ENCODE measurements around the gene CDH12.
A peak's percentile ranks its signal among the peaks of the same experiment; 100 is the strongest.

The CDH12 gene

GRCh38 chr5:21807953-21808352, 1045.2 kb downstream of the CDH12 start:
- DNase-seq = peak in 1 of 3 experiments; percentile 29

DNA sequence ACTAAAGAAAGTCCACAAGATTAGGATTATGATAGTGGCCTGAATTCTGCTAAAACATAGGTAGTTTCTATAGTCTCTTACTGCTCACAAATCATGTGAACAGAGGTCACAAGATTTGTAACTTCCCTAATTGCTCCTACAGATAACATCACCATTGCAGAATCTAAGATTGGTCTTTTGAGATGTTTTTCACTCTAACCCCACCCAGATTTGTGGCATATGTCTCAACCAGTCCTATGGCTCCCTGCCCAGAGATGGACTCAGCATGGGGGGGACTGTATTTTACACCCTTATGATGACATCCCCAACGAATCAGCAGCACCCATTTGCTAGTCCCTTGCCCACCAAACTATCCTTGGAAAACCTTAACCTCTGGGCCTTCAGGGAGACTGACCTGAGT, 1046.2 kb downstream of the CDH12 start:
- DNase-seq = no peak

GRCh38 chr5:21806271-21806670, 1046.9 kb downstream of the CDH12 start:
- no peak for DNase-seq

DNA sequence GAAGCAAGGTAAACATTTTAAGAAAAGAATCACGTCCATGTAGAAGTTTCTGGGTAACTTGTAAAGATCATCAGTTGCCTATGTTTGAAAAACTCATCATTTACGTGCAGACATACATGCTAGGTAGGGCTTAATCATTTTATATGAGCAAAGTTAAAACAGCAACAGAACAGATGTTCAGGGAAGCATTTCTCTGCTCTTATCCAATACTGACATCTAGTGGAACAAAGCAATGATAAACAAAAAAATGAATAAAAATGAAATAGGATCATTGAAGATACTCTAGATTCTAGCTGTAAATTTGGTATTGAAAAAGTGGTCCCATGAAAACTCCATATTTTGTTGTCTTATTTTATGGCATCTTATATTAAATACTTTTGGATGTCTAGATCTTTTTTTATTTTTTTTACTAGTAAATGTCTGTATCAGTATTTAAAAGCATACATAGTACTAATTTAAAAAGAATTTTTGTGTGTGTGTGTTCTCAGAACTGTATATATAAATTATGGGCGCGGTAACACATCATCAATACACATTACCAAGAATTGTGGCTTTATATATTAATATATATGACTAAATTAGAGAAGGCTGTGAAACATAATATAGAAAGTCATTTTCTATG, 1050.2 kb downstream of the CDH12 start:
- peak in 2 of 3 experiments; percentile 20 to 75 for DNase-seq

DNA sequence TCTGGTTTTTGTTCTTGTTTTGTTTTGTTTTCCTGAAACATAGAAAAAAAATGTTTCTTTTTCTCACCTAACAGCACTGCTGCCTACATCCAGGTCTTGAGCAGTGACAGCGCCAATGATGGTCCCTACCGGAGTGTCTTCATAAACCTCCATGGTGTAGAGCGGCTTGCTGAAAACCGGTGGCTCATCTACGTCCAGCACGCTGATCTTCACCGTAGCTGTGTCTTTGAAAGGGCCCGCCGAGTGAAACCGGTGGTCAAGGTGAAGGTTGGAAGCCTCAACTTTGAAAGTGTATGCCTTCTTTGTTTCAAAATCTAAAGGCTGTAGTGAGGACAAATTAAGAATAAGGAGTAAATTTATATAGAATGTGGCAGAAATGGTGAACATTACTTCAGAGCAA, 1051.0 kb downstream of the CDH12 start:
- DNase-seq = no peak

DNA sequence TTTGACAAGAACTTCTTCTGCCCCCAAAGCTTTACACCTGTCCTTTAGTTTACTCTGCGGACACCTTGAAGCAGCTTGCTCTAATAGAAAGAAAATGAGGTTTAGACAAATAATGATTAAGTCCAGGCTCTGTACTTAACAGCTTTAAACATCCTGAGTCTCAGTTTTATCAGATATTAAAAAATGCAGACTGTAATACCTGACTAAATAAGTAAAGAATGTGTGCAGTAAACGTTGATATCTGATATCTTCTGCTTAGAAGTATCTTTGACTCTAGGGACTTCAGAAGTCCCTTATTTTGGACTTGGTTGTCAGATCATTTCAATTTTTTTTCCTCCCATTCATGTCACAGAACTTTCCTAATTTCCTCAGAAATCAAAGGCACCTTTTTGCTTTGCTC, 1060.4 kb downstream of the CDH12 start:
- no peak for DNase-seq

GRCh38 chr5:21791304-21791703, 1061.8 kb downstream of the CDH12 start:
- no peak for DNase-seq

DNA sequence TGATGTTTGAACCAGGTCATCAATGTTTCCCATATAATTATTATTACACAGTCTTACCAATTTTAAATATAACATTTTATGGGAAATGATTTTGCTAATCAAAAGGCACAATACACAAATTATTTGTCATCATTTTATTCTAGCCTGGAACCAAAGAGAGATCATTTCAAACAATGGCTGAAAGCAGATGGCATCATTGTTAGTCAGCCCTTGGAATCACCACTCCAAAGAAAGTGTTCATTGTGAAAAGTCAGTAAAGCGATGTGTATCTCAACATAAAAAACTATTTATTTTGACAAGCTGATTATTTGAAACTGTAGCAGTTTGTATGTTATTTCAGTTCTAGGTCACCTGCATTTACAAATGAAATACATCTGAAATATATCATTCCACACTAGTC, 1068.7 kb downstream of the CDH12 start:
- DNase-seq = no peak

- DNase-seq = peak in 1 of 3 experiments; percentile 15
Observed at GRCh38 chr5:21783074-21783679, 1070.0 kb downstream of the CDH12 start.

DNA sequence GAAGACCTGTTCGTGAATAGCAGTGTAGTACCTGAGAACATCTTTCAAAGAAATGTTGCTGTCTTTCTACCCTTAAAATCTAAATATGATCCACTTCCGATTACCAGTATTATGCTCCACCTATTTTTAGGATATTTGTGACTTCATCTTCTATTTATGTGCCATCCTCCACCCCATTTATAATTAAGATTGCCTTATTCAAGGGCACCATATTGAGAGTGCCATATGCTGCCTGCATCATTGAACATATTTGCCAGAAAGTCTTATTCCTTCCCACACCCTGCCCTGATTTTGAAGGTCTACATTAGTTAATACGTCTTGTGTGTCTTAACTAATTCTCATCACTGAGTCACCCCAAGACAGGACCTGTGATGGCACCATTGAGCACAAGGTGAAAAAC, 1076.7 kb downstream of the CDH12 start:
- DNase-seq = no peak

DNA sequence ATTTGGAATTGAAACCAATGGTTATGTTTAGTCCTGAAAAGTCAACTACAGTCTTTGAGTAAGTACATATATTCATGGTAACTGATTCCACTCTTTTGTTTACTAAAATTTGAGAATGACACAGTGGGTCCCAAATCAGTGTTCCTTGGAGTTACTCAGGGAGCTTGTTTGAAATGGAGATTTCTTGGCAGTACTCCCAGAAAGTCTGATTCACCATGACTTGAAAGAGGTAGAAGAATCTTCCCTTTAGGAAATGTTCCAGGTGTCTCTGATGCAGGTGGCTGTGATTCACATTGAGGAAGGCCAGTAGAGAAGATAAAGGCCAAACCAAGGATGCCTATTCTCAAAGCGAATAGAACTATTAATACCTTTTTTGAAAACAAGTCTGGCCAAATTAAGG, 1078.3 kb downstream of the CDH12 start:
- DNase-seq = no peak

DNA sequence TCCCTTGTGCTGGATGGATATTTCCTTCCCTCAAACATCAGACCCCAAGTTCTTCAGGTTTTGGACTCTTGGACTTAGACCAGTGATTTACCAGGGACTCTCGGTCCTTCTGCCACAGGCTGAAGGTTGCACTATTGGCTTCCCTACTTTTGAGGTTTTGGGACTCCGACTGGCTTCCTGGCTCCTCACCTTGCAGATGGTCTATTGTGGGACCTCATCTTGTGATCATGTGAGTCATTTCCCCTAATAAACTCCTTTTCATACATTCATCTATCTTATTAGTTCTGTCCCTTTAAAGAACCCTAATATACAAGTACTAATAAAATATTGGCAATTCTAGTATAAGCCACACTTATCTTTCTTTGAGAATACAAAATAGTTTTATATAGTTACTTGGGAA, 1078.9 kb downstream of the CDH12 start:
- no peak for DNase-seq

GRCh38 chr5:21773456-21773855, 1079.7 kb downstream of the CDH12 start:
- no peak for DNase-seq

GRCh38 chr5:21765406-21765805, 1087.7 kb downstream of the CDH12 start:
- no peak for DNase-seq

- DNase-seq = no peak
Observed at GRCh38 chr5:21739096-21739495, 1114.0 kb downstream of the CDH12 start.

DNA sequence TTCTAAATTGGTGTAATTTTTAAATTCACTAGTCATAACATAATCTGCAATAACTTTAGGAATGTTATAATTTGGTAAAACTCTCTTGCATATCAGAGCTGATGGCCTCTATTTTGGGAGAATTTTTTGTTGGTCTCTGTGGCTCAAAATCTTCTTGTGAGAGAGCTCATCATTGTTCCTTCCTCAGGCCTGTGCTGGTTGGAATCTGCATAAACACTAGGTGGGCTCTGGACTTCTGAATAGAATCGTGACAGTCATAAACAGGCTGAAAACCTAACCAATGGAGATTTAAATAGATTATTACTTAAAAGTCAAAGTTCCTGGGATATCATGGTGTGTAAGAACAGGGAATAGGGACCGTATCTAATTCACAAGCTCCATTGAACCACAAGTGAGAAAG, 1129.6 kb downstream of the CDH12 start:
- no peak for DNase-seq

DNA sequence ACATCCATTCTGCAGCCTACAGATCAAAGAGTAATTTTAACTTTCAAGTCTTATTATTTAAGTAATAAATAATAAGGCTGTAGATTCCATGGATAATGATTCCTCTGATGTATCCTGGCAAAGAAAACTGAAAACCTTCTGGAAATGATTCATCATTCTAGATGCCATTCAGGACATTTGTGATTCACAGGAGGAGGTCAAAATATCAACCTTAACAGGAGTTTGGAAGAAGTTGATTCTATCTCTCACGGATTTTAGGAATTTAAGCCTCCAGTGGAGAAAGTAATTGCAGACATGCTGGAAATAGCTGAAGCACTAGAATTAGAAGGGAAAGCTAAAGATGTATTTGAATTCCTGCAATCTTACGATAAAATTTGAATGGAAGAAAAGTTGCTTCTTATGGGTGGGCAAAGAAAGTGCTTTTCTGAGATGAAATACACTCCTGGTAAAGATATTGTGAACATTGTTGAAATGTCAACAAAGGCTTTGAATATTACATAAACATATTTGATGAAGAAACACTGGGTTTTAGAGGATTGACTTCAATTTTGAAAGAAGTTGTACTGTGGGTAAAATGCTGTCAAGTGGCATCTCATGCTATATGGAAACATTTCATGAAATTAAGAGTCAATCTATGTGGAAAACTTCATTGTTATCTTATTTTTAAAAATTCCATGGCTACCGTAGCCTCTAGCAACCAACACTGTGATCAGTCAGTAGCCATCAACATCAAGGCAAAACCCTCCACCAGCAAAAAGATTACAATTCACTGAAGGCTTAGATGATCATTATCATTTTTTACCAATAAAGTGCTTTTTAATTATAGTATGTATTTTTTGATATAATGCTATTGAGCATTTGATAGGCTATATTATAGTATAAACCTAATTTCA, 1141.0 kb downstream of the CDH12 start:
- DNase-seq = peak in 2 of 3 experiments; percentile 28 to 62

DNA sequence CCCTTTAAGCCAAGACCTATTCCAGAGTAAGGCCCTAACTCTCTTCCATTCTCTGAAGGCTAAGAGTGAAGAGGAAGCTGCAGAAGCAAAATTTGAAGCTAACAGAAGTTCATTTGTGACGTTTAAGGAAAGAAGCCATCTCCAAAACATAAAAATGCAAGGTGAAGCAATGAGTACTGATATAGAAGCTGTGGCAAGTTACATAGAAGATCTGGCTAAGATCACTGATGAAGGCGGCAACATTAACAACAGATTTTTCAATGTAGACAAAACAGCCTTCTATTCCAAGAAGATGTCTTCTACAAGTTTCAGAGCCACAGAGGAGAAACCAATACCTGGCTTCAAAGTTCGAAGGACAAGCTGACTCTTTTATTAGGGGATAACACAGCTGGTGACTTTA, 1143.4 kb downstream of the CDH12 start:
- peak in 1 of 3 experiments; percentile 50 for DNase-seq

- no peak for DNase-seq
Observed at GRCh38 chr5:21704974-21705668, 1148.0 kb downstream of the CDH12 start.

GRCh38 chr5:21701317-21701716, 1151.8 kb downstream of the CDH12 start:
- no peak for DNase-seq

Data from NCI-H1417 (cell line).